HEK293 (cell line): Measurements from ENCODE around the gene GLYATL3.

Experiments
- CTCF ChIA-PET: fragments of 350-600 bp; formaldehyde crosslinking; extraction: SDS; loops from one replicate; lab custom pipeline; 2021; ENCODE audit warnings: antibody characterized with exemption; lab: Yijun Ruan, JAX
- POLR2A ChIA-PET: fragments of 300-600 bp; formaldehyde crosslinking; extraction: SDS; loops from one replicate; lab custom pipeline; 2020; ENCODE audit warnings: antibody characterized with exemption, inconsistent platforms; lab: Yijun Ruan, JAX
- H3K27ac ChIP-seq: fragments of 200-500 bp; sonication (Bioruptor generic); 2 replicates; pipeline ENCODE4 v1.5.1; 2014; ENCODE audit warnings: low read depth, low read length, control low read depth, inconsistent platforms; ENCODE audit errors: extremely low read depth
- H3K36me3 ChIP-seq, 2 experiments: fragments of 200-500 bp in 1 of 2; sonication (Bioruptor generic) in 1 of 2; 1 replicate in 1 of 2; 2 replicates in 1 of 2; pipeline ENCODE4 v1.5.1; 2014 to 2017; ENCODE audit warnings: inconsistent platforms in 2 of 2, low read length in 2 of 2; ENCODE audit not compliant: control insufficient read depth in 2 of 2, insufficient read depth in 1 of 2
- H3K4me1 ChIP-seq: fragments of 200-500 bp; sonication (Bioruptor generic); 2 replicates; pipeline ENCODE4 v1.5.1; 2014; ENCODE audit warnings: mild to moderate bottlenecking, low read length, inconsistent platforms; ENCODE audit not compliant: control insufficient read depth, insufficient read depth
- H3K4me3 ChIP-seq: 2 replicates; pipeline ENCODE4 v1.5.1; 2011; ENCODE audit warnings: low read depth, mild to moderate bottlenecking, control low read depth, low read length, moderate library complexity
- H3K9me3 ChIP-seq: fragments of 200-500 bp; sonication (Bioruptor generic); 2 replicates; pipeline ENCODE4 v1.5.1; 2014; ENCODE audit warnings: low read depth, low read length, inconsistent platforms; ENCODE audit not compliant: control insufficient read depth, insufficient read depth
- AEBP2 ChIP-seq: fragments of 450-650 bp; formaldehyde crosslinking; IDR thresholded peaks from 2 replicates; pipeline ENCODE4 v1.5.1; 2016; ENCODE audit warnings: missing biosample characterization, missing genetic modification characterization, borderline replicate concordance
- EGR2 ChIP-seq: fragments of 450-650 bp; formaldehyde crosslinking; IDR thresholded peaks from 2 replicates; pipeline ENCODE4 v1.5.1; 2016; ENCODE audit warnings: low read depth, missing biosample characterization, missing genetic modification characterization
- KLF1 ChIP-seq: fragments of 450-650 bp; formaldehyde crosslinking; IDR thresholded peaks from 2 replicates; pipeline ENCODE4 v1.5.1; 2016; ENCODE audit warnings: missing biosample characterization, missing genetic modification characterization
- OSR2 ChIP-seq: fragments of 450-650 bp; formaldehyde crosslinking; IDR thresholded peaks from 2 replicates; pipeline ENCODE4 v1.5.1; 2016; ENCODE audit warnings: missing biosample characterization, missing genetic modification characterization
- PRDM1 ChIP-seq: fragments of 450-650 bp; formaldehyde crosslinking; IDR thresholded peaks from 2 replicates; pipeline ENCODE4; 2016; ENCODE audit warnings: missing biosample characterization, missing genetic modification characterization
- YY1 ChIP-seq: fragments of 450-650 bp; formaldehyde crosslinking; IDR thresholded peaks from 2 replicates; pipeline ENCODE4 v1.5.1; 2018; ENCODE audit warnings: missing biosample characterization, missing genetic modification characterization
- ZBTB20 ChIP-seq: fragments of 450-650 bp; formaldehyde crosslinking; IDR thresholded peaks from 2 replicates; pipeline ENCODE4 v1.5.1; 2016; ENCODE audit warnings: missing biosample characterization, missing genetic modification characterization
- ZBTB44 ChIP-seq: fragments of 450-650 bp; IDR thresholded peaks from 2 replicates; pipeline ENCODE4 v1.5.1; 2018; ENCODE audit warnings: missing biosample characterization, mild to moderate bottlenecking, missing genetic modification characterization
- ZBTB7A ChIP-seq: fragments of 450-650 bp; formaldehyde crosslinking; IDR thresholded peaks from 2 replicates; pipeline ENCODE4 v1.5.1; 2016; ENCODE audit warnings: low read depth, missing biosample characterization, missing genetic modification characterization
- ZFHX2 ChIP-seq: fragments of 450-650 bp; formaldehyde crosslinking; conservative IDR thresholded peaks from 2 replicates; pipeline ENCODE4 v1.5.1; 2016; ENCODE audit warnings: missing biosample characterization, missing genetic modification characterization
- ZNF16 ChIP-seq: fragments of 450-650 bp; formaldehyde crosslinking; IDR thresholded peaks from 2 replicates; pipeline ENCODE4 v1.5.1; 2016; ENCODE audit warnings: low read depth, missing biosample characterization, missing genetic modification characterization
- ZNF223 ChIP-seq: fragments of 450-650 bp; formaldehyde crosslinking; IDR thresholded peaks from 2 replicates; pipeline ENCODE4 v1.5.1; 2016; ENCODE audit warnings: missing biosample characterization, missing genetic modification characterization
- ZNF23 ChIP-seq: fragments of 450-650 bp; formaldehyde crosslinking; IDR thresholded peaks from 2 replicates; pipeline ENCODE4 v1.5.1; 2016; ENCODE audit warnings: missing biosample characterization, missing genetic modification characterization, borderline replicate concordance
- ZNF366 ChIP-seq: fragments of 450-650 bp; formaldehyde crosslinking; conservative IDR thresholded peaks from 2 replicates; pipeline ENCODE4 v1.5.1; 2016; ENCODE audit warnings: missing biosample characterization, missing genetic modification characterization
- ZNF394 ChIP-seq: fragments of 450-650 bp; formaldehyde crosslinking; IDR thresholded peaks from 2 replicates; pipeline ENCODE4 v1.5.1; 2016; ENCODE audit warnings: missing biosample characterization, missing genetic modification characterization, mild to moderate bottlenecking, moderate library complexity, borderline replicate concordance
- ZNF777 ChIP-seq: fragments of 450-650 bp; formaldehyde crosslinking; IDR thresholded peaks from 2 replicates; pipeline ENCODE4 v1.5.1; 2017; ENCODE audit warnings: missing biosample characterization, missing genetic modification characterization, borderline replicate concordance
- ZNF785 ChIP-seq: fragments of 450-650 bp; formaldehyde crosslinking; IDR thresholded peaks from 2 replicates; pipeline ENCODE4 v1.5.1; 2016; ENCODE audit warnings: missing biosample characterization, missing genetic modification characterization
- TF ChIP-seq, protein P1 (sequence below): fragments of 450-650 bp; formaldehyde crosslinking; IDR thresholded peaks from 2 replicates; pipeline ENCODE4 v1.5.1; 2016; ENCODE audit warnings: missing biosample characterization, missing genetic modification characterization
- TF ChIP-seq, protein P2 (sequence below): fragments of 450-650 bp; formaldehyde crosslinking; optimal IDR thresholded peaks from 2 replicates; pipeline ENCODE3; 2016; ENCODE audit warnings: missing biosample characterization, mild to moderate bottlenecking, missing genetic modification characterization
- TF ChIP-seq, protein P3 (sequence below): fragments of 450-650 bp; formaldehyde crosslinking; IDR thresholded peaks from 2 replicates; pipeline ENCODE4 v1.5.1; 2016; ENCODE audit warnings: missing biosample characterization, missing genetic modification characterization

GLYATL3 gene

GRCh38 chr6:49551866-49552129 lies 52.1 kb downstream of the GLYATL3 start:
- ChIA-PET POLR2A (interaction anchor here (2.0 to 5.0 kb wide), 2 partner anchors 10 to 21 kb away, joined by 7 to 39 read pairs; no protein-coding TSS in a partner anchor), CTCF (interaction anchor here (0.6 to 5.2 kb wide), 7 partner anchors 10 to 1008 kb away, joined by 3 to 30 read pairs (median 4); no protein-coding TSS in a partner anchor)
- Histone ChIP-seq H3K9me3 (no peaks in the 10 kb centered on the region), H3K4me3 (peak overlapping the region; percentile 75), H3K4me1 (peaks cover 5% of the 10 kb centered on the region; the same call in 1 of the 2 replicates), H3K27ac (no peak overlapping the region; the same call in 1 of the 2 replicates), H3K36me3 (peaks cover 0 to 4% of the 10 kb centered on the region in 2 experiments; a peak in 1 of 3 replicates)
- TF ChIP-seq KLF1: no peak
- no peak for TF ChIP-seq ZNF785 (tag by site-specific recombination)
- TF ChIP-seq ZFHX2 (tag by site-specific recombination): peak; percentile 35
- no peak for TF ChIP-seq OSR2 (tag by site-specific recombination)
- peak; percentile 30; the same call in 1 of the 2 replicates for TF ChIP-seq EGR2 (tag by site-specific recombination)
- peak; percentile 97 for TF ChIP-seq PRDM1 (tag by site-specific recombination)

- H3K27ac ChIP-seq: no peak overlapping the region
- peak overlapping the region; percentile 75 for H3K4me3 ChIP-seq
- ChIA-PET CTCF (interaction anchor here (0.7 to 1.6 kb wide), 5 partner anchors 19 to 99 kb away, joined by 3 to 10 read pairs (median 4); no protein-coding TSS in a partner anchor), POLR2A (interaction anchor here (5.0 kb wide), 1 partner anchor 11 kb away, joined by 39 read pairs; no protein-coding TSS in a partner anchor)
- peaks cover 5% of the 10 kb centered on the region; the same call in 1 of the 2 replicates for H3K4me1 ChIP-seq
- peaks cover 0 to 4% of the 10 kb centered on the region in 2 experiments; a peak in 1 of 3 replicates for H3K36me3 ChIP-seq
- H3K9me3 ChIP-seq: no peaks in the 10 kb centered on the region
- no peak for TF ChIP-seq ZBTB44 (tag by site-specific recombination)
- no peak for TF ChIP-seq ZNF394 (tag by site-specific recombination)
- TF ChIP-seq AEBP2 (tag by site-specific recombination): no peak
- no peak for TF ChIP-seq ZNF785 (tag by site-specific recombination)
- TF ChIP-seq ZBTB20 (tag by site-specific recombination): no peak
- TF ChIP-seq, protein P1, sequence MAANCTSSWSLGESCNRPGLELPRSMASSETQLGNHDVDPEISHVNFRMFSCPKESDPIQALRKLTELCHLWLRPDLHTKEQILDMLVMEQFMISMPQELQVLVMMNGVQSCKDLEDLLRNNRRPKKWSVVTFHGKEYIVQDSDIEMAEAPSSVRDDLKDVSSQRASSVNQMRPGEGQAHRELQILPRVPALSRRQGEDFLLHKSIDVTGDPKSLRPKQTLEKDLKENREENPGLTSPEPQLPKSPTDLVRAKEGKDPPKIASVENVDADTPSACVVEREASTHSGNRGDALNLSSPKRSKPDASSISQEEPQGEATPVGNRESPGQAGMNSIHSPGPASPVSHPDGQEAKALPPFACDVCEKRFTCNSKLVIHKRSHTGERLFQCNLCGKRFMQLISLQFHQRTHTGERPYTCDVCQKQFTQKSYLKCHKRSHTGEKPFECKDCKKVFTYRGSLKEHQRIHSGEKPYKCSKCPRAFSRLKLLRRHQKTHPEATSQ (tag by site-specific recombination): no peak
Measured at GRCh38 chr6:49552596-49552995, 52.9 kb downstream of the GLYATL3 start.

- CTCF ChIA-PET: interaction anchor here (0.5 to 2.0 kb wide), 5 partner anchors 9 to 1772 kb away, joined by 3 to 15 read pairs (median 4); no protein-coding TSS in a partner anchor
- H3K9me3 ChIP-seq: no peaks in the 10 kb centered on the region
- H3K36me3 ChIP-seq: peaks cover 0 to 9% of the 10 kb centered on the region in 2 experiments; a peak in 1 of 3 replicates
- no peak overlapping the region for H3K27ac ChIP-seq
- TF ChIP-seq OSR2 (tag by site-specific recombination) (0 out of 2 replicates have a peak, but pooled peaks have one; percentile 25), ZNF16 (tag by site-specific recombination) (no peak), ZNF223 (tag by site-specific recombination) (no peak), ZBTB7A (no peak), ZNF23 (tag by site-specific recombination) (no peak), ZNF366 (0 out of 2 replicates have a peak, but pooled peaks have one; percentile 9), ZNF777 (tag by site-specific recombination) (no peak), YY1 (tag by site-specific recombination) (no peak)
- TF ChIP-seq, protein P2, sequence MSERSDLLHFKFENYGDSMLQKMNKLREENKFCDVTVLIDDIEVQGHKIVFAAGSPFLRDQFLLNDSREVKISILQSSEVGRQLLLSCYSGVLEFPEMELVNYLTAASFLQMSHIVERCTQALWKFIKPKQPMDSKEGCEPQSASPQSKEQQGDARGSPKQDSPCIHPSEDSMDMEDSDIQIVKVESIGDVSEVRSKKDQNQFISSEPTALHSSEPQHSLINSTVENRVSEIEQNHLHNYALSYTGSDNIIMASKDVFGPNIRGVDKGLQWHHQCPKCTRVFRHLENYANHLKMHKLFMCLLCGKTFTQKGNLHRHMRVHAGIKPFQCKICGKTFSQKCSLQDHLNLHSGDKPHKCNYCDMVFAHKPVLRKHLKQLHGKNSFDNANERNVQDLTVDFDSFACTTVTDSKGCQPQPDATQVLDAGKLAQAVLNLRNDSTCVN (tag by site-specific recombination): no peak
- TF ChIP-seq, protein P3, sequence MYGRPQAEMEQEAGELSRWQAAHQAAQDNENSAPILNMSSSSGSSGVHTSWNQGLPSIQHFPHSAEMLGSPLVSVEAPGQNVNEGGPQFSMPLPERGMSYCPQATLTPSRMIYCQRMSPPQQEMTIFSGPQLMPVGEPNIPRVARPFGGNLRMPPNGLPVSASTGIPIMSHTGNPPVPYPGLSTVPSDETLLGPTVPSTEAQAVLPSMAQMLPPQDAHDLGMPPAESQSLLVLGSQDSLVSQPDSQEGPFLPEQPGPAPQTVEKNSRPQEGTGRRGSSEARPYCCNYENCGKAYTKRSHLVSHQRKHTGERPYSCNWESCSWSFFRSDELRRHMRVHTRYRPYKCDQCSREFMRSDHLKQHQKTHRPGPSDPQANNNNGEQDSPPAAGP: no peak
- H3K4me3 ChIP-seq: peak overlapping the region; percentile 3; the same call in 1 of the 2 replicates
- H3K4me1 ChIP-seq: peaks cover 5% of the 10 kb centered on the region; the same call in 1 of the 2 replicates
- POLR2A ChIA-PET: interaction anchor here (0.6 to 5.0 kb wide), 2 partner anchors 12 to 16 kb away, joined by 3 to 39 read pairs; no protein-coding TSS in a partner anchor
Measured at GRCh38 chr6:49553384-49553783, 53.7 kb downstream of the GLYATL3 start.
